Stimulated activated naive CD4-positive, alpha-beta T cell (primary cell): ENCODE results near the gene TMEM52.
A peak's percentile ranks its signal among the peaks of the same experiment; 100 is the strongest.
"Not testable (repeated sequence)": the region's sequence is repeated elsewhere in the genome, so short reads cannot be mapped to it uniquely, and the experiment has no call there.

ENCODE experiments used
- DNase-seq, 6 experiments: peaks; one replicate each; lab custom pipeline; 2025; lab: John Stamatoyannopoulos, UW

TMEM52 gene

DNA sequence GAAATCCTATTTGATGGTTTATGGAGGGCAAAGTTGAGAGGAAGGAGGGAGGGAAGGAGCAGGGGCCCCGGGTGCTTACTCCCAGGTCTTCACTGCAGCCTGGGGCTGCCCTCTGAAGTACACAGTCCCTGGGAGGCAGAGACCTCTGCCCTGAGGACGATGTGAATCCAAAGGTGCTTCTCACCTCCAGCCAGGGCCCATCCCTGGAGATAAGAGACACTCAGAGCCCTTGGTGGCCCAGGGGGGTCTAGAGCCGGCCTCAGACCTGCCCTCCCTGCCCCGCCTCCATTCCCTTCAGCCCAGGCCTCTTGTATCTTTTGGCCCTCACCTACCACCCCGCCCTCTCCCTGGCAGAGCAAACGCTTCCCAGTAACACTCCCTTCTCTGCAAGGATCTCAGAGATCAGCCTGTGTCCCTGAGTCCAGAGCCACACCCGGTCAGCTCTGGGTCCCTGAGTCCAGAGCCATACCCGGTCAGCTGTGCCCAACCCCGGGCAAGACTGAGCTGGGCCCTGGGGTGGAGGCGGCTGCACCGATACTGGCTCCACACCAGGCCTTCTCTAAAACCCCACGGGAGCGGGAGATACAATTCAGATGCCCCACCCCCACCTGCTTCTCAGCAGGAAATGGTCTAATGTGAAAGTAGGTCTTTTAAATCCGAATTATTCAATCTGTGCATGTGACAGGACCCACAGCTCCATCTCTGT is 24.6 kb downstream of the TMEM52 start:
- DNase-seq: peak in 1 of 6 experiments; percentile 8

DNA sequence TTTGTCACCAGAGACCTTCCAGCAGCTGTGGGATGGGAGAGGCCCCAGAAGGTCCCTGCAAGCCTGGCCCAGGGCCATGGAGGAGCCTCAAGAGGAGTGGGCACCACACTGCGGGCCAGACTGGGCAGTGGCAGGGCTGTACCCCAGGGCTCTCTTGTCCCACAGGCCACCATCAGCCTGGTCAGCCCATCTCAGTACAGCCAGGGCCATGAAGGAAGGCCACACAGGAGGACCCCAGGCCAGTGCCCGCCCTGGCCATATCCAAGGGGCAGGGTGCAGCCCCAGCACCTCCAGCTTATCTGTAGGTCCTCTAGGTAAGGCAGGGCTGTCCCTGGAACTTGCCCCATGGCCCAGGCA is 25.1 kb downstream of the TMEM52 start:
- DNase-seq: no peak

DNA sequence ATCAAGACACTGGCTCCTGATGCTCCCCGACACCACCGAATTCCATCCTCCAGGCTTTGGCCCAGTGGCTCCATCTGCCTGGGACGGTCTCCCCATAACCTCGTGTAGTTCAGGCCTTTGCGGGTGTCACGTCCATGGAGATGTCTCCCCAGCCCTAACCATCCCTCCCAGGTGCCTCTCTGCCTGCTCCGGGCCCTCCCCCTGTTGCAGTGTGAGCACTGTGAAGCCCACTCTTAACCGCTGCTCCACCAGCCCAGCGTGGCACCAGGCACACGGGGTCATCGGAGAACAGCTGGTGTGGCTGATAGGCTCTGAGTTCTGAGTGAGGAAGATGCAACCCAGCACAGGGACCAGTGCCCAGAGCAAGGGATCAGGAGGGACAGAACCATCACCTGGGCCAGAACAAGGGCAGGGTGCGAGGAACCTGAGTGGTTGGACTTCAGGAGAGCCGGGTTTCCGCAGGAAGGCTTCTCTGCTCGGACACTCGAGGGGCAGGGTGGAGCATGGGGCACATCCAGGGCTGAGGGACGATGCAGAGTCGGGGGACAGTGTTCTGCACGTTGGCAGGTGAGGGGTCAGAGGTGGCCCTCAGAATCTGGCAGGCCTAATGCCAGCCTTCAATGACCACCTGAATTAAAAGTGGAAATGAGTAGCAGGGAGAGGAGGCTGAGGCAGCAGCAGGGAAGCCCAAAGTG is 25.6 kb downstream of the TMEM52 start:
- no peak for DNase-seq

DNA sequence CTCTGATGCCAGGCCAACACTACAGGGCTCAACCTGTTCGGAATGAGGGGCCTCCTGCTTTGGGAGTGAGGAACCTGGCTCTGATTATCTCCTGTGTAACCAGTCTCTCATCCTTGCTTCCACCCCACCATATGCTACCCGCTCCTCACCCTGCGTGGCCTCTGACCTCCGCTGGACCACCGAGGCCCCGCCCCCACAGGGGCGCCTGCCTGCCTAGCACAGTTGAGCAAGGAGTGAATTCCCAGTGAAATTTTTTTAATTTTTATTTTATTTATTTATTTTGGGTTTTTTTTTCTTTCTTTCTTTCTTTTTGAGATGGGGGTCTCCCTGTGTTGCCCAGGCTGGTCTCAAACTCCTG is 26.3 kb downstream of the TMEM52 start:
- DNase-seq: no peak

DNA sequence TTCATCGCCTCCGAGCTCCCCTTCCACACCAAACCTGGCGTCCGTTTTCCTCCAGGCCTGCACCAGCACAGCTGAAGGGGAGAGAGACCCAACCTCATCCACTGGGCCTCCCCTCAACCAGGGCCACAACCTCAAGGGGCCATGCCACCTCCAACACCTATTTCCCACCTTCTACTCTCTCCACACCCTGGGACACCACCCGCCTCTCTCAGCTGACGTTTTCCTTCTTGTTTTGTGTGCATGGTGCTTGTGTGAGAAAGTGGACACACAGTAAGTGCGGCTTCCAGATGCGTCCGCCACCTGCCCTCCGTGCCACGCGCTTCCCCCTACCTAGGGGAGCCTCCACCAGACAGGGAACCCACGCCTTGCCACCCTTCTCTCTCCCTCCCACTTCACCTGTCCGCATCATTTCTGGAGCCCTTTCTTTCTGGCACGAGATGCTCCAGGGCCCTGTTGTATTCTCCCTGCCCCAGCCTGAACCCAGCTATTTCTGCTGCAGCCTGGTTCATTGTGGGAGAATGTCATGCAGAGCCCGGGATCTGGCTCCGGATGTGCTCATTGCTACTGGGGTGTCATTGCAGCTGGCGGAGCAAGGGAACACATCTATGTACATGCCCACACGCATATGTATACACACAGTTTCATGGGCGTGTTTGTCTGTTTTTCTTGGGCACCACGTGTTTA is 26.9 kb downstream of the TMEM52 start:
- DNase-seq: peak in 1 of 6 experiments; percentile 55

DNA sequence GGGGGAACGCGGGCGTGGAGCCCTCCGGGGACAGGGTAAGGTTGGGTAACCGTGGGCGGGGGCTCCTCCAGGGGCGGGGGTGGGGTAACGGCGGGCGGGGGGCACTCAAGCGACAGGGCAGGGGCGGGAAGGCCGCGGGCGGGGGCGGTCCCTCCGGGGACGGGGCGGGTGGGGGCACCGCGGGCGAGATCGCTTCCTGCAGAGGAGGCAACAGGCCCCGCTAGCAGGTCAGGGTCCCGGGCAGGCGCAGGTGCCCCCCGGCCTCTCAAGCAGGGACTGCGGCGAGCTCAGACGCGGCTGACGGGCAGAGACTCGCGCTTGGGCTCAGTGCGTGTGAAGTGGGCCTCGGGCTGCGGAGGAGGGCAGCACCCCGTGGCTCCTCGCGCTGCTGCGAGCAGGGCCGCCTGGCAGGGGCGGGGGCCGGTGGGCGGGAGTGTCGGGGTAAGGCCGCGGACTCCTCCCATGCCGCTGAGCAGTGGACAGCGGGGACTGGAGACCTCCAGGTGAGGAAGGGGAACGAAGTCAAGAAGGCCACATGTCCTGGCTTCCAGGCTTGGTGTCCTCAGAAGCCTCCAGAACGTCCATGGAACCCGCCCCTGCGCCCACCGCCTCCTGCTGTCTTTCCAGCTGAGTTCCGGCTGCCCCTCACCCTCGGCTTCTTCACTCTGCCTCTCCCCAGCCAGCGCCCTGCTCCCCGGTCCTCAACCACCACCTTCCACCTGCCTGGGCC is 27.6 kb downstream of the TMEM52 start:
- DNase-seq: peak; percentile 76 to 99 (median 90)

DNA sequence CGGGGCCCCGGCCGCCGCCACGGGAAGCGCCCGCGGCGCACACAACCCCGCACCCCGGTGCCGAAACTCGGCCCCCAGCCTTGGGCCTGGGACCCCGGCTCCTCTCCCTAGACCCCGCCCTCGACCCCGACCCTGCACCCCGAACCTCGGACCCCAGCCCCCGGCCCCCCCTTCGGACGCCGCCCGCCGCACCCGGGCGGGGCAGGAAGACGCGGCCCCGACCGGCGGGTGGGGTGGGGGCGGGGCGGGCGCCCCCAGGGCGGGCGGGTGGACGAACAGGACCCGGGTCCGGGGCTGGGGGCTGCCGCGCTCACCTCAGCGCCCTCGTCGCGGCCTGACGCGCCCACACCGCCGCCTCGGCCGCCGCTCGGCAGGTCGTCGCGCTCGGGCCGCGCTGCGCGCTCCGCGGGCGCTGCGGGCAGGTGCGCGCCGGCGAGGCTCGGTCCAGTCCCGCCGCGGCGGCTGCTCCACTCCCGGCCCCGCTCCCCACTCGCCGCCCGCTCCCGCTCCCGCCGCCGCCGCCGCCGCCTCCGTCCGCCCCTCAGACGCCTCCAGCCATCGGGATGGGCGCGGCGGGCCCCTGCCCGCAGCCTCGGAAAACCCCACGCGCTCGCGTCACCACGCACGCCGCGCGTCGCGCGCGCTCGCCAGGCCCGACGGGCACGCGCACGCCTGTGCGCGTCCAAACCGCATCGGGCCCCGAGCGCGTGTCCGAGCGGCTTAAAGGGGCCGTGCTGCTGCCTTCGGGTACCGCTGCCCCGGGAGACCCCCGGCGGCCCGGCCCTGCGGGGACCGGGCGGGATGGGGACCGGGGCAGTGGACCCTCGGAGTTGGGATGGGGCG is 28.4 kb downstream of the TMEM52 start, which contains the start of gene GNB1:
GNB1 (minus strand) TSS at position 582 of the 843 bp plus-strand sequence. CDS start 65,634 bp downstream, outside the sequence.
- peak; percentile 79 to 99 (median 88) for DNase-seq

DNA sequence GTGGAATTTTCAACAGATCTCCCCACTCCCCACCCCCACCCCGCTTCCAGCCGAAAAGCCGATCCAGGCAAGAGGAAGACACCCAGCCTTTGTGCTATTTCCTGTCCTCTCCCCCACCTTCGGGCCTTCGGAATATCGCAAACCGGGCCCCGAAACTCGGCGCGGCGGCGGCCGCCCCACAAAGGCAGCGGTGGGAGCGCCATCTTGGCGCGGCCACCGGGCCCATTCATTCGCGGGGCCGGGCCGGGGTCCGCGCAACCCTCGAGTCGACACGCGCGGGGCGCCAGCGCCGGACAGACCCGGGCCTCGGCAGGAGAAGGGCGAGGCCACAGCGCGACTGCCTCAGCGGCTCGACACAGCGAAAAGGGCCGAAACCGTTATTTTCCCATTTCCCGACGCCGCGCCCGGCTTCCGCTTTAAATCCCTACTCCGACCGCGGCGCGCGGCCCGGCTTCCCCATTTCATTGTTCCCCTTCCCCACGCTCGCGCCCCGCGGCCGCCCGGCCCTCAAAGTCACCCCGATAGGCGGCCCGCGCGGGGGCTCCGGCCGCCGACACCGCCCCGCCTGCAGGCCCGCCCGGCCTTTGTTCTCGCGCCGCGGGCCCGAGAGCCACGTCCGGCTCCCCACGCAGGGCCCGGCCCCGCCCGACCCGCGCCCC is 29.1 kb downstream of the TMEM52 start:
- peak in 4 of 6 experiments; percentile 42 to 67 (median 48) for DNase-seq

DNA sequence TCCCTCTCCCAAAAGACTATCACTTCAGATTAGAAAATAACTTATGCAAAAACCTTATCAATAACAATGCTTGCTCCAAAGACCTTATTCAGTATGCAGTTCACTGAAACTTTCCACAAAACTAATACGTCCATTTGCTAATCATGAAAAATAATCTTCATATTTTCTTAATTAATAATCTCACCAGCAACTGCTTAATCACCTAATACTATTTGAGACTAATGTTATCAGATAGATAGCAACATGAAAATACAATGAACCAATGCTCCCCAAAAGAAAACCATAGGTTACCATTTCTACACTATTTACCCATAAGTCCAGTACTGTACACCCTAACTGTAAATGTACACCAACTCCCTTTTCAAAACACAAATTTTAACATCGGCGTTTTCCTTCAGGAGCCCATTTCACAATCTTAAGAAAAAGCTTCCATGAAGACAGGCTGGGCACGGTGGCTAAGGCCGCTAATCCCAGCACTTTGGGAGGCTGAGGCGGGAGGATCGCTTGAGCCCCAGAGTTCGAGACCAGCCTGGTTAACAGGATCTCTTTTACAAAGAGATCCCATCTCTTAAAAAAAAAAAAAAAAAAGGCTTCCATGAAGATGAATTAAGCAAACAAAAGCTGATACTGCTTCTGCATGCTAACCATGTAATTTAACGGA is 29.9 kb downstream of the TMEM52 start:
- DNase-seq: no peak

DNA sequence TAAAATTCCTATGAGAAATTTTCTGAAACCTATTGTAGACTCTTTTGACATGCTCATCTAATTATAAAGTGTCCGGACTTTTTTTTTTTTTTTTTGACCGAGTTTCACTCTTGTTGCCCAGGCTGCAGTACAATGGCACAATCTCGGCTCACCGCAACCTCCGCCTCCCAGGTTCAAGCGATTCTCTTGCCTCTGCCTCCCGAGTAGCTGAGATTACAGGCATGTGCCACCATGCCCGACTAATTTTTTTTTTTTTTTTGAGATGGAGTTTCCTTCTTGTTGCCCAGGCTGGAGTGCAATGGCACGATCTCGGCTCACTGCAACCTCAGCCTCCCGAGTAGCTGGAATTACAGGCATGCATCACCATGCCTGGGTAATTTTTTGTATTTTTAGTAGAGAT is 35.2 kb downstream of the TMEM52 start:
- DNase-seq: not testable (repeated sequence)

DNA sequence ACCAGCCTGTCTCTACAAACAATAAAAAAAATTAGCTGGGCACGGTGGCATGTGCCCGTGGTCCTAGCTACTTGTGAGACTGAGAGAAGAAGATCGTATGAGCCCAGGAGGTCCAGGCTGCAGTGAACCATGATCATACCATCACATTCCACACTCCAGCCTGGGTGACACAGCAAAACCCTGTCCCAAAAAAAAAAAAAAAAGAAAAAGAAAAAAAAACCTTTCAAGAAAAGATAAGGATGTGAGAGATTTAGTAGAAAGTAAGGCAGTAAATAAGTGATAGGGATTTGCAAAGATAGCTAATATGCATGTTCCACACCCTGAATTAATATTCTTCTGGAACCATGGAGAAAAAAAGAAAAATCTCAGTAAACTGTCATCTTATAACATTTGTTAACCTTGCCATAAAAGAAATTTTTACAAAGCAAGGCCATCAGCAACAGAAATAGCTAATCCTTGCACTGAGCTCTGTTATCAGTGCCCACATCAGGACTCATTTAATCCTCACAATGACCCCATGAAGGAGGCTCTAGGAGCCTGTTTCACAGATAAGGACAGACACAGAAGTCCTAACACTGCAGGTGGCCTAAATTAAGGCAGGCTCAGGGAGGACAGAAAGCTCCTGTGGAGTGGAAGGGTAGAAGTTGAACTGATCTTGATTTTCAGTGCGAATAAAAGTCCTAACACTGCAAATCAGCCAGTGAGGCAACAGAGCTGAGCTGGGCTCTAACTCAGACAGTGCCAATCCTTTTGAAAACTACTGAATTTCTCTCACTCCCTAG is 35.8 kb downstream of the TMEM52 start:
- DNase-seq: no peak

DNA sequence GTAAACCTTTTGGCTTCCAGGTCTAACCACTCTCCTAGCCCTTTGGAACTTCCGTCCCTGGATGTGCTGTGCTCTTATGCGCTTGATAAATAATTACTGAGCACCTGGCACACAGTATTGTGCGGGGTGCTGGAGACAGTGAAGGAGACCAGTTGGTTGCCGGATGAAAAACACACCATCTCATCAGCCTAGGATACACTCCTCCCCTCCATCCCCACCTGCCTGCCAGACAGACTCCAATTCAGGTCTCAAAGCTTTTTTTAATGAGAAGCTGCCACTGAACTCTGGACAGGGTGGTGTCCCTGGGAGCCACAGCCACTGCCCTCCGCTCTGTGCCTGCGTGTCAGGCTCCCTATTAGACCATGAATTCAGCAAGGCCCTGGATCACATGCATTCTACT is 37.4 kb downstream of the TMEM52 start:
- no peak for DNase-seq

DNA sequence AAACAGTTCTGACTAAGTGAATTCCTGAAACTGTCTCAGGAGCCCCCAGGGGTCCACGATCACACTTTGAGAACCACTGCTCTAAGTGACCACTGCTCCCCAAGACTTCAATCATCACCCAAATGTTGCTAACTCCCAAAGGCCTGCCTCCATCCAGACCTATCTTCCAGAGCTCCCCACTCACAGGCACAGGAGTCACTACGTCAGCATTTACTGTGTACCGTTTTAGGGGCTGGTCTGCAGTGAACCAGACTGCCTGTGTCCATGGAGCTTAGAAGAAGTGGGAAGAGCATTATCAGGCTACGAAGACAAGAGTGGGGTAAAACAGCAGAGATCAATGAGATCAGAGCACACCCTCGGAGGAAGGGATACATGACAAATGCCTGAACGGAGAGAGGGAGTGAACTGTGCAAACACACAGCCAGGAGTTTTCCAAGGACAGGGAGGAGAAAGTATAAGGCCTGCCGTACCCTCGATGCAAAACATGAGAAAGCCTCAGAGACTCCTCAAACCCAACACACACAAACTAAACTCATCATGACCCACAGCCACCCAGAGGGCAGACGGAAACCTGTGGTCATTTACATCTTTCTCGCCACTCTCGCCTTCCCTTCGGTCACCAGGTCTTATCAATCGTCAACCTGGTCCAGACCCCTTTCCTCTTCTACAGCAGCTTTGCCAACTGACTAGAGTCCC is 38.3 kb downstream of the TMEM52 start:
- DNase-seq: no peak

DNA sequence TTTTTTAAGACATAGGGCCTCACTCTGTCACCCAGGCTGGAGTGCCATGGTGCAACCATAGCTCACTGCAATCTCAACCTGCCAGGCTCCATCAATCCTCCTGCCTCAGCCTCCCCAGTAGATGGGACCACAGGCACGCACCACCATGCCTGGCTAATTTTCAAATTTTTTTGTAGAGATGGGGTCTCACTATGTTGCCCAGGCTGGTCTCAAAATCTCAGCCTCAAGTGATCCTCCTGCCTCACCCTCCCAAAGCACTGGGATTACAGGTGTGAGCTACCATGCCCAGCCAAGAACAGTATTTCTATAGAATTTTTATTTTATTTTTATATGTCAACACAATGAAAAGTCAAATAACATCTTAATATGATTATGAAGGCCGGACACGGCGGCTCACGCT is 39.1 kb downstream of the TMEM52 start:
- no peak for DNase-seq

DNA sequence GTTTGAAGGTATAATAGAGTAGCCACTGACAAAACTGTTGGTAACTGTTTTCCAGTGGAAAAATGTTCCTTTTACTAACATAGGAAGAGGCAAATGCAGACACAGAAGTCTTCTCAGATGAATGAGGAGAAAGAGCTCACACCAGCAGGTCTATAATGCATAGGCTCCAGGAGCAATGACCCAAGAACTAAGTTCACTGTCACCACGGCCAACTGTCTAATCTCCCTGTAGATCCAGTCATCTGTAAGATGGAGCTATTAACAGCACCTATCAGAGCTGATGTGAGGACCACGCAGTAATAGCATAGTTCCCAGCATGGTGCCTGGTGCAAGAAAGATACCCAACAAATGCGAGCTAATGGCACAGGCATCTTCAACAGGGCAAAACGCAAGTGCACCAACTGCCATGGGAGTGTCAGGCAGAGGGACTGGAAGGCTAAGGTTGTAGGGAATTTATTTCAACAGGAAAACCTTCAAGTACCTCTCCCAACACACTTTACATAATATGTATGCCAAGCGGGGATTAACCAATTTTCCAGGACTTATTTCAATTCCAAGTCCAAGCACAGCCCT is 41.1 kb downstream of the TMEM52 start:
- no peak for DNase-seq

DNA sequence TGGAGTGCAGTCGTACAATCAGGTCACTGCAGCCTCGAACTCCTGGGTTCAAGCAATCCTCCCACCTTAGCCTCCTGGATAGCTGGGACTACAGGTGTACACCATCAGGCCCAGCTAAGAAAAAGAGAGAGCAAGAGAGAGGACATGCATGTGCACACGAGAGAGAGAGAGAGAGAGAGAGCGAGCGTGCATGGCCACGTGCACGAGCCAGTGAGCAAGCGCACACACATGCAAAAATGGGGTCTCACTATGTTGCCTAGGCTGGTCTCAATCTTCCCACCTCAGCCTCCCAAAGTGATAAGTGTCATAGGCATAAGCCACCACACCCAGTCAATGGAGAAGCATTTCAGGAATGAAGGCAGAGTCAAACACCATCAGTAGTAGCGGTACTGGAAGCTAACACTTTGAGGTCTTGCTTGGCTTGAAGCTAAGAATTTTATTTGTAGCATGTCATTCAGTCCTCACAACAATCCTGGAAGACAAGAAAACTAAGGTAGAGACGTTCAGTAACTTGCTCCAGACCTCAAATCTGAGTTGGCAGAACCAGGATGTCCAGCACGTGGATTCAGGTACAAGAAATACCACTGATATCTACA is 42.6 kb downstream of the TMEM52 start:
- no peak for DNase-seq

DNA sequence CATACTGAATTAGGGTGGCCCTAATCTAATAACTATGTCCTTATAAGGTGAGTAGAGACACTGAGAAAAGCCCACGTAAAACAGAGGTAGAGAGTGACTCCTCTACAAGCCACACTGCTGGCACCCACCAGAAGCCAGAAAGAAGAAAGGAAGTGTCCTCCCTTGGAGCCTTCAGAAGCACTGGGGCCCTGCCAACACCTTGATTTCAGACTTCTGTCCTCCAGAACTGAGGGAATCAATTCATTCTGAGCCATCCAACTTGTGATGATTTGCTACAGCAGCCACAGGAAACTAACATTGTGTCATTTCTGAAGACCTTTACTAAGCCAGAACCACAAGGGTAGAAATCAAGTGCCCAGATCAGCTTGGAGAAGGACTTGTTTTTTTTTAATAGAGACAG is 43.1 kb downstream of the TMEM52 start:
- no peak for DNase-seq

DNA sequence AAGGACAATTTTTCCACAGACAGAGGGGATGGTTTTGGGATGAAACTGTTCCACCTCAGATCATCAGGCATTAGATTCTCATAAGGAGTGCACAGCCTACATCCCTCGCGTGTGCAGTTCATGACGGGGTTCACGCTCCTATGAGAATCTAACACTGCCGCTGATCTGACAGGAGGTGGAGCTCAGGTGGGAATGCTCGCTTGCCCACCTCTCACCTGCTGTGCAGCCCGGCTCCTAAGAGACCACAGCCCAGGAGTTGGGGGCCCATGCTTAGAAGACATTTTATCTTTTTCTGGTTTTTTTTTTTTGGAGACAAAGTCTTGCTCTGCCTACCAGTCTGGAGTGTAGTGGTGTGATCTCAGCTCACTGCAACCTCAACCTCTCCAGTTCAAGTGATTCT is 44.2 kb downstream of the TMEM52 start:
- DNase-seq: no peak
